Right kidney (tissue), 1 donor: Measurements from ENCODE around the gene KIF19.
"Not testable (repeated sequence)": the region's sequence is repeated elsewhere in the genome, so short reads cannot be mapped to it uniquely, and the experiment has no call there.

Experiments used
- DNase-seq: peaks from one replicate; pipeline ENCODE4 v3.0.0-alpha.2; 2016

The KIF19 gene

GRCh38 chr17:74389937-74390679 is 64.1 kb downstream of the KIF19 start:
- no peak for DNase-seq

- DNase-seq, result no peak
Measured at GRCh38 chr17:74390680-74391653, 64.9 kb downstream of the KIF19 start.

GRCh38 chr17:74391771-74392170 is 65.7 kb downstream of the KIF19 start:
- no peak for DNase-seq

- DNase-seq, result no peak
Measured at GRCh38 chr17:74392848-74393247, 66.8 kb downstream of the KIF19 start.

- no peak for DNase-seq
Measured at GRCh38 chr17:74393346-74393942, 67.4 kb downstream of the KIF19 start.

- DNase-seq, result no peak
Measured at GRCh38 chr17:74394275-74394950, 68.4 kb downstream of the KIF19 start.

- no peak for DNase-seq
Measured at GRCh38 chr17:74394977-74395376, 69.0 kb downstream of the KIF19 start.

- no peak for DNase-seq
Measured at GRCh38 chr17:74396567-74396966, 70.5 kb downstream of the KIF19 start.

GRCh38 chr17:74402048-74402447 is 76.0 kb downstream of the KIF19 start:
- no peak for DNase-seq

- no peak for DNase-seq
Measured at GRCh38 chr17:74403512-74404137, 77.6 kb downstream of the KIF19 start.

- no peak for DNase-seq
Measured at GRCh38 chr17:74404218-74404617, 78.2 kb downstream of the KIF19 start.

GRCh38 chr17:74404789-74405188 is 78.8 kb downstream of the KIF19 start:
- DNase-seq, result no peak

GRCh38 chr17:74405311-74405710 is 79.3 kb downstream of the KIF19 start:
- not testable (repeated sequence) for DNase-seq
